ENCODE measurements around the gene MAGEA4.

GRCh38 chrX:151970027-151970426 is 57.3 kb downstream of the MAGEA4 start:
- TF ChIP-seq POLR2A (IDR thresholded peaks at IDR 0.05), result no peak
- no peak for TF ChIP-seq CTCF (IDR thresholded peaks at IDR 0.05 in 4 of 5, conservative IDR thresholded peaks at IDR 0.05 in 1 of 5)

Data from gastrocnemius medialis (tissue), 4 donors.